Measurements from ENCODE around the gene TSPAN32. TPM values are rescaled to one million over a fixed set of nuclear protein-coding genes. Genes with fewer than 3 reads are reported as not detected.
"Not testable (repeated sequence)": the region's sequence is repeated elsewhere in the genome, so short reads cannot be mapped to it uniquely, and the experiment has no call there.

The TSPAN32 gene
- polyA plus RNA-seq, 1 experiment, result 0.42 TPM

GRCh38 chr11:2277933-2278523, 23.8 kb upstream of the TSPAN32 start:
- no peak for DNase-seq (ENCODE audit: low read depth)
- no peak for TF ChIP-seq CTCF (IDR thresholded peaks at IDR 0.05; ENCODE audit: insufficient read depth, low read depth, low read length)
- ChIA-PET CTCF (interaction anchor here (0.6 to 3.9 kb wide), 4 partner anchors 8 to 107 kb away, joined by 3 to 16 read pairs (median 4); no protein-coding TSS in a partner anchor), POLR2A (no interaction called here)
- no peak overlapping the region for H3K4me3 ChIP-seq (ENCODE audit: low read depth, low read length)
- no peaks in the 10 kb centered on the region for H3K36me3 ChIP-seq (ENCODE audit: control insufficient read depth, insufficient read depth, low read length)
- H3K27me3 ChIP-seq (ENCODE audit: control insufficient read depth, insufficient read depth, low read length), result peaks cover 9% of the 10 kb centered on the region

DNA sequence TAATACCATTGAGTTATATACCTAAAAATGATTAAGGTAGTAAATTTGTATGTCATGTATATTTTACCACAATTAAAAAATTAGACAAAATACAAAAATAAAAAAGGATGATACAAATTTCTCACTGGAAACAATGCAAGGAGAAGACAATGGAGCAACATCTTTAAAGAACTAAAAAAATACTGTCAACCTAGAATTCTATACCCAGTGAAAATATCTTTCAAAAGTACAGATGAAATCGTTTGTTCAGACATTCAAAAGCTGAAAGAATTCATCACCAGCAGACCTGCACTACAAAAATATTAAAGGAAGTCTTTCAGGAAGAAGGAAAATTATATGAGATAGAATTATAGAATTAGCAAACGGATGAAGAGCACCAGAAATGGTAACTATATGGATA, 21.6 kb upstream of the TSPAN32 start:
- no peak for DNase-seq (ENCODE audit: low read depth)
- H3K27me3 ChIP-seq (ENCODE audit: control insufficient read depth, insufficient read depth, low read length), result peaks cover 12% of the 10 kb centered on the region
- H3K4me3 ChIP-seq (ENCODE audit: low read depth, low read length), result no peak overlapping the region
- ChIA-PET POLR2A (no interaction called here), CTCF (no interaction called here)
- no peak for TF ChIP-seq CTCF (IDR thresholded peaks at IDR 0.05; ENCODE audit: insufficient read depth, low read depth, low read length)
- no peaks in the 10 kb centered on the region for H3K36me3 ChIP-seq (ENCODE audit: control insufficient read depth, insufficient read depth, low read length)

DNA sequence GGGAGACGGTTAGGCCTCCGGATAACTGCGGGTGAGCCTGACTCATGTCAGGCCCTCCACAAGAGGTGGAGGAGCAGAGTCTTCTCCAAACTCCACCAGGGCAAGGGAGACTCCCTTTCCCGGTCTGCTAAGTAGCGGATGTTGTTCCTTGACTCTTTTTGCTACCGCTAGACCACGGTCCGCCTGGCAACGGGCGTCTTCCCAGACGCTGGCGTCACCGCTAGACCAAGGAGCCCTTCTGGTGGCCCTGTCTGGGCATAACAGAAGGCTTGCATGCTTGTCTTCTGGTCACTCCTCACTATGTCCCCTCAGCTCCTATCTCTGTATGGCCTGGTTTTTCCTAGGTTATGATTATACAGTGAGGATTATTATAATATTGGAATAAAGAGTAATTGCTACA, 15.5 kb upstream of the TSPAN32 start:
- CTCF ChIA-PET, result not testable (repeated sequence)

GRCh38 chr11:2287091-2287490, 14.7 kb upstream of the TSPAN32 start:
- ChIA-PET POLR2A (no interaction called here), CTCF (interaction anchor here (1.1 kb wide), 1 partner anchor 134 kb away, joined by 5 read pairs; no protein-coding TSS in a partner anchor)
- H3K4me3 ChIP-seq (ENCODE audit: low read depth, low read length), result no peak overlapping the region
- no peaks in the 10 kb centered on the region for H3K36me3 ChIP-seq (ENCODE audit: control insufficient read depth, insufficient read depth, low read length)
- TF ChIP-seq CTCF (IDR thresholded peaks at IDR 0.05; ENCODE audit: insufficient read depth, low read depth, low read length), result no peak
- no peak for DNase-seq (ENCODE audit: low read depth)
- peaks cover 6% of the 10 kb centered on the region for H3K27me3 ChIP-seq (ENCODE audit: control insufficient read depth, insufficient read depth, low read length)

More for the DNA sequence above, 15.5 kb upstream of the TSPAN32 start:
- H3K4me3 ChIP-seq (ENCODE audit: low read depth, low read length); POLR2A ChIA-PET; H3K27me3 ChIP-seq (ENCODE audit: control insufficient read depth, insufficient read depth, low read length); H3K36me3 ChIP-seq (ENCODE audit: control insufficient read depth, insufficient read depth, low read length); DNase-seq (ENCODE audit: low read depth): not testable (repeated sequence)

GRCh38 chr11:2289350-2289749, 12.5 kb upstream of the TSPAN32 start:
- Histone ChIP-seq H3K36me3 (ENCODE audit: control insufficient read depth, insufficient read depth, low read length) (no peaks in the 10 kb centered on the region), H3K4me3 (ENCODE audit: low read depth, low read length) (no peak overlapping the region), H3K27me3 (ENCODE audit: control insufficient read depth, insufficient read depth, low read length) (peaks cover 4% of the 10 kb centered on the region)
- ChIA-PET CTCF (interaction anchor here (0.7 to 3.1 kb wide), 2 partner anchors 94 to 131 kb away, joined by 3 to 16 read pairs; no protein-coding TSS in a partner anchor), POLR2A (no interaction called here)
- no peak for DNase-seq (ENCODE audit: low read depth)
- no peak for TF ChIP-seq CTCF (IDR thresholded peaks at IDR 0.05; ENCODE audit: insufficient read depth, low read depth, low read length)

DNA sequence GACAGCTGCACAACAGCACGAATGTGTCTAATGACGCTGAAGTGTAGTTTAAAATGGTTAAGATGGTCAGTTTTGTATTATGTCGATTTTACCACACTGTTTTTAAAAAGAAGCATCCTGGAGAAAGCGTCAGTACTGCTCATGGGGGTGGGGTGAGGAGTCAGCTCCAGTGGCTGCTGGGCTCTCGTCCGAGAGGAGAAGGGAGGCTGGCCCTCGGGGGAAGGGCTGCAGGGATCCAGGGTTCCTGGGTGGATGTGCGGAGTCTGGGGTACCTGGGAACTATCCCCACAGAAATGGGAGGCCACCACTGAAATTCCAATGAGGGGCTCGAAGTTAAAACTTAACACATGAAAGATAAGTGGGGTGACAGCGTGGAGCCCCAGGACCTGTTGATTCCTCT, 12.0 kb upstream of the TSPAN32 start:
- H3K36me3 ChIP-seq (ENCODE audit: control insufficient read depth, insufficient read depth, low read length), result no peaks in the 10 kb centered on the region
- ChIA-PET POLR2A (no interaction called here), CTCF (interaction anchor here (1.2 to 3.1 kb wide), 2 partner anchors 9 to 130 kb away, joined by 3 to 16 read pairs; no protein-coding TSS in a partner anchor)
- TF ChIP-seq CTCF (IDR thresholded peaks at IDR 0.05; ENCODE audit: insufficient read depth, low read depth, low read length), result no peak
- DNase-seq (ENCODE audit: low read depth), result no peak
- H3K4me3 ChIP-seq (ENCODE audit: low read depth, low read length), result no peak overlapping the region
- H3K27me3 ChIP-seq (ENCODE audit: control insufficient read depth, insufficient read depth, low read length), result peaks cover 2% of the 10 kb centered on the region

Measured in BJ (cell line).